Sigmoid colon (tissue), 4 donors: ENCODE data around the gene ACP2.

Experiments used
- POLR2A ChIP-seq, 2 donors: fragments of 450-650 bp; IDR thresholded peaks; one replicate each; pipeline ENCODE4 v1.6.1; 2016; ENCODE audit warnings: antibody characterized with exemption in 2 of 2, mild to moderate bottlenecking in 2 of 2, moderate library complexity in 2 of 2
- POLR2AphosphoS5 ChIP-seq, 4 donors: sonication (generic); formaldehyde crosslinking; IDR thresholded peaks; one replicate each; pipeline ENCODE4 v1.6.1; 2017; ENCODE audit warnings: antibody characterized with exemption in 4 of 4
- TF ChIP-seq, protein P1 (sequence below), 4 experiments: fragments of 450-650 bp in 3 of 4; fragments of 200-600 bp in 1 of 4; IDR thresholded peaks; one replicate each; pipeline ENCODE4 v1.5.1; 2016 to 2019; ENCODE audit warnings: antibody characterized with exemption in 4 of 4, mild to moderate bottlenecking in 3 of 4, moderate library complexity in 2 of 4

DNA sequence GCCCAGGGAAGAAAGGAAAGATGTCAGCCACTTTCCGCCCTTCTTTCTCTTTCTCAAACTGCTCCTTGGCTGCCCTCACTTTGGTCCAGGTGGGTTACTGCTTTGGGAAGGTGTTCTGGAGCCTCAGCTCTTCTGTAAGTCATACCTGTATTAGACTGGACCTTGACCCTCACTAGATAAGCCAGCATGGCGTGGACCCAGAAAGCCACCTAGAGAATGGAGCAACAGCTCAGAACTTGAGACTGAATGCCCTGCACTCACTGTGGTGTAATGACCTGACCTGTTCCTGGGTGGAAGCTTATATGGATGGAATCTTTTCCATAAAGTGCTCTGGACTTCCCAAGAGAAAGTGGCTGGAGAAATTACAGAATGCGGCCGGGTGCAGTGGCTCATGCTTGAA lies 15.6 kb downstream of the ACP2 start:
- TF ChIP-seq, protein P1, sequence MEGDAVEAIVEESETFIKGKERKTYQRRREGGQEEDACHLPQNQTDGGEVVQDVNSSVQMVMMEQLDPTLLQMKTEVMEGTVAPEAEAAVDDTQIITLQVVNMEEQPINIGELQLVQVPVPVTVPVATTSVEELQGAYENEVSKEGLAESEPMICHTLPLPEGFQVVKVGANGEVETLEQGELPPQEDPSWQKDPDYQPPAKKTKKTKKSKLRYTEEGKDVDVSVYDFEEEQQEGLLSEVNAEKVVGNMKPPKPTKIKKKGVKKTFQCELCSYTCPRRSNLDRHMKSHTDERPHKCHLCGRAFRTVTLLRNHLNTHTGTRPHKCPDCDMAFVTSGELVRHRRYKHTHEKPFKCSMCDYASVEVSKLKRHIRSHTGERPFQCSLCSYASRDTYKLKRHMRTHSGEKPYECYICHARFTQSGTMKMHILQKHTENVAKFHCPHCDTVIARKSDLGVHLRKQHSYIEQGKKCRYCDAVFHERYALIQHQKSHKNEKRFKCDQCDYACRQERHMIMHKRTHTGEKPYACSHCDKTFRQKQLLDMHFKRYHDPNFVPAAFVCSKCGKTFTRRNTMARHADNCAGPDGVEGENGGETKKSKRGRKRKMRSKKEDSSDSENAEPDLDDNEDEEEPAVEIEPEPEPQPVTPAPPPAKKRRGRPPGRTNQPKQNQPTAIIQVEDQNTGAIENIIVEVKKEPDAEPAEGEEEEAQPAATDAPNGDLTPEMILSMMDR (IDR thresholded peaks at IDR 0.05): no peak
- no peak for TF ChIP-seq POLR2A (IDR thresholded peaks at IDR 0.05)
- no peak for TF ChIP-seq POLR2AphosphoS5 (IDR thresholded peaks at IDR 0.05)
